BLaER1 (cell line): ENCODE measurements around the gene GPRASP1.
"Not testable (repeated sequence)": the region's sequence is repeated elsewhere in the genome, so short reads cannot be mapped to it uniquely, and the experiment has no call there.

Experiments used
- H3K27ac ChIP-seq: shearing (Covaris generic); formaldehyde crosslinking; 2 replicates; pipeline ENCODE4 v1.8.1; 2022
- H3K27me3 ChIP-seq: shearing (Covaris generic); formaldehyde crosslinking; 2 replicates; pipeline ENCODE4 v1.8.1; 2022
- H3K36me3 ChIP-seq: shearing (Covaris generic); formaldehyde crosslinking; 2 replicates; pipeline ENCODE4 v1.8.1; 2022
- H3K4me1 ChIP-seq: shearing (Covaris generic); formaldehyde crosslinking; 2 replicates; pipeline ENCODE4 v1.8.1; 2022
- H3K4me2 ChIP-seq: shearing (Covaris generic); formaldehyde crosslinking; 2 replicates; pipeline ENCODE4 v1.8.1; 2022
- H3K4me3 ChIP-seq: shearing (Covaris generic); formaldehyde crosslinking; 2 replicates; pipeline ENCODE4 v1.8.1; 2022
- H3K9ac ChIP-seq: shearing (Covaris generic); formaldehyde crosslinking; 2 replicates; pipeline ENCODE4 v1.8.1; 2022
- H3K9me3 ChIP-seq: shearing (Covaris generic); formaldehyde crosslinking; 2 replicates; pipeline ENCODE4 v1.8.1; 2022
- H4K20me1 ChIP-seq: shearing (Covaris generic); formaldehyde crosslinking; 2 replicates; pipeline ENCODE4 v1.8.1; 2022
- Cebpa-rat ChIP-seq: shearing (Covaris generic); IDR thresholded peaks from 2 replicates; pipeline ENCODE4 v1.8.1; 2022

The GPRASP1 gene

DNA sequence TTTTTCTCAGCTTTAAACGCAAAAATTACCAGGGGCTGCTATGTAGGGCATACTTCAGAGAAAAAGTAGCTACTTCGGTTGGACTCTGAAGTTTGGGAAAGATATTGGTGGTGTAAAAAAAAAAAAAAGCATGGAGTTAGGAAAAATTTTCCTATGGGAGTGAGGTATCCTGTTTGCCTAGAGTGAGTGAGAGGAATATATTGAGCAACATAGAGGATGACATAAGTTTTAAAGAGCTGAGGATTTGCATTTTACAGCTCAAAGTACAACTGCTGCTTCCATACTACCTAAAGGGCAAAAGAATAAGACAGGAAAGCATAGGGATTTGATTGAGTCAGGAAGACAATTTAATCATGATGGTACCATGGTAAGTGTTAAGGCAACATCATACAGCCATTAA lies 7.3 kb downstream of the GPRASP1 start:
- Histone ChIP-seq H3K9me3 (peaks cover under 1% of the 10 kb centered on the region; the same call in 1 of the 2 replicates), H3K4me1 (no peaks in the 10 kb centered on the region), H3K4me2 (no peak overlapping the region), H3K27me3 (no peaks in the 10 kb centered on the region), H3K4me3 (no peak overlapping the region), H4K20me1 (no peaks in the 10 kb centered on the region), H3K36me3 (no peaks in the 10 kb centered on the region), H3K27ac (no peak overlapping the region), H3K9ac (no peak overlapping the region)
- TF ChIP-seq Cebpa-rat: no peak

DNA sequence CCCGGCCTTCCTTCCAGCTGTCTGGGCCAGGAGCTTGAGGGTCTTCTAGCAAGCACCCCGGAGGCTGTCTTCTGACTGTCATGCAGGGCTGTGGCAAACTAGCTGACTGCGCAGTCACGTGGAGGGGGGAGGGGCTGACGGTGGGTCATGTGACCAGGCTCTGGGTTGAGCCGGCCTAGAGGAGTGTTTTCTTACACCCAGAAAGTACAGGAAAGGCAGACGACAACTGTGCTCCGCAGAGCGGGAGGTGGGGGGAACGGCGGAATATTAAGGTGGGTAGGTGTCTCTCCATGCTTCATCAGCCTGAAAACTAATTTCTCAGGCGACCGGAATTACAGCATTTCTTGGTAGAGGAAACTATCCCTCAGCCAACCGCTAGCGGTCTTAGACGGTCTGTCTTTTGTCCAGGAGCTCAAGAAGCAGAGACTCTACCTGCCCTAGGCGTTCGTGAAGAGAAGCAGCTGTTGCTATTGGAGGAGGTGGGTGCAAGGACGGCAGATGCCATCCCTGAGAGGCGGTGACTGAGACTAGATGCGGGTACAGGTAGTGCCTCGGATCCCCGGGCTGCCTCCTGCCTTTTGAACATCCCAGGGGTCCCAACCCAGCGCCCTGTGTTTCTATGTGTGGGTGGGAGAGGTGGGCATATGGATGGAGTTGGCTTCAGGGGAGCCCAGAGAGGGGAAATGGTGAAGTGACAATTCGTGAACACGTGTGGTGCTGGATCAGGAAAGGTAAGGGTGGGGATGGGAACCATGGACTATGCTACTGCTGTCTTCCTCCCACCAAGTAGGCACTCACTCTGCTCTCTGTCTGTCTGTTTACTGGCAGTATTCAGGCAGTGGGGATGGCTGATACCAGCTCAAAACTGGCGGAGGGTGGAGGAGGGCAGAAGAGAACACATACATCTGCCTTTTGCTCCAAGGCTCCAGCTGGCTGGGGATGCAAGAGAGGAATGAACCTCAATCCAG lies 8.8 kb downstream of the GPRASP1 start:
- no peak overlapping the region for H3K4me3 ChIP-seq
- no peak overlapping the region for H3K27ac ChIP-seq
- H3K9ac ChIP-seq: no peak overlapping the region
- H3K4me1 ChIP-seq: no peaks in the 10 kb centered on the region
- H3K27me3 ChIP-seq: no peaks in the 10 kb centered on the region
- no peaks in the 10 kb centered on the region for H4K20me1 ChIP-seq
- H3K9me3 ChIP-seq: peaks cover 10% of the 10 kb centered on the region; the same call in 1 of the 2 replicates
- no peak overlapping the region for H3K4me2 ChIP-seq
- no peak for TF ChIP-seq Cebpa-rat
- H3K36me3 ChIP-seq: no peaks in the 10 kb centered on the region

- H3K4me2 ChIP-seq, H3K27ac ChIP-seq, H4K20me1 ChIP-seq: not testable (repeated sequence)
Measured at GRCh38 chrX:102663820-102664219, 12.5 kb downstream of the GPRASP1 start.

DNA sequence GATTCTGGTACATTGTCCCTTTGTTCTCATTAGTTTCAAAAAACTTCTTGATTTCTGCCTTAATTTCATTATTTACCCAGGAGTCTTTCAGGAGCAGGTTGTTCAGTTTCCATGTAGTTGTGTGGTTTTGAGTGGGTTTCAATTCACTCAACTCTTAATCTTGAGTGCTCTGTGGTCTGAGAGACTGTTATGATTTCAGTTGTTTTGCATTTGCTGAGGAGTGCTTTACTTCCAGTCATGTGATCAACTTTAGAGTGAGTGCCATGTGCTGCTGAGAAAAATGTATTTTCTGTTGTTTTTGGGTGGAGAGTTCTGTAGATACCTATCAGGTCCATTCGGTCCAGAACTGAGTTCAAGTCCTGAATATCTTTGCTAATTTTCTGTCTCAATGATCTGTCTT lies 15.8 kb downstream of the GPRASP1 start:
- not testable (repeated sequence) for H3K4me2 ChIP-seq, H4K20me1 ChIP-seq, H3K9ac ChIP-seq, H3K4me3 ChIP-seq, H3K4me1 ChIP-seq, H3K27ac ChIP-seq, H3K36me3 ChIP-seq, H3K27me3 ChIP-seq
- H3K9me3 ChIP-seq: peaks cover 22% of the 10 kb centered on the region

More at GRCh38 chrX:102663820-102664219, 12.5 kb downstream of the GPRASP1 start:
- not testable (repeated sequence) for H3K36me3 ChIP-seq, H3K9ac ChIP-seq, H3K27me3 ChIP-seq, H3K4me3 ChIP-seq, H3K4me1 ChIP-seq
- peaks cover 22% of the 10 kb centered on the region for H3K9me3 ChIP-seq

DNA sequence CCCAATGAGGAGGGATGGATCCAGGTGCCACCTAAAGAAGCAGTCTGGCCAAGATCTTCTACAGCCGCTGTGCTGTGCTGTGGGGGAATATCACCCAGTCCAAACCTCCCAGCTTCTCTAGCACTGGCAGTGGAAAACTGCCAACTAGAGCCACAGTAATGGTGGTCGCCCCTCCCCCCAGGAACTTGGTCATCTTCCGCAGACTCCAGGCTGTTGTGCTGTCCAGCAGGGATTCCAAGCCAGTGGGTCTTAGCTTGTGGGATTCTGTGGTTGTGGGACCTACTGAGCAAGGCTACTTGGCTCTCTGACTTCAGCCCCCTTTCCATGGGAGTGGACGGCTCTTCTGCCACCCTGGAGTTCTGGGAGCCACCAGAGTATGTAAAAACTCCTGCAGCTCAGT lies 18.2 kb downstream of the GPRASP1 start:
- no peaks in the 10 kb centered on the region for H3K36me3 ChIP-seq
- no peak overlapping the region for H3K4me2 ChIP-seq
- no peak overlapping the region for H3K9ac ChIP-seq
- H3K27ac ChIP-seq: no peak overlapping the region
- no peaks in the 10 kb centered on the region for H3K4me1 ChIP-seq
- H4K20me1 ChIP-seq: no peaks in the 10 kb centered on the region
- no peaks in the 10 kb centered on the region for H3K27me3 ChIP-seq
- no peak overlapping the region for H3K4me3 ChIP-seq
- no peak for TF ChIP-seq Cebpa-rat
- H3K9me3 ChIP-seq: peaks cover 12% of the 10 kb centered on the region

- H3K4me1 ChIP-seq: no peaks in the 10 kb centered on the region
- no peak for TF ChIP-seq Cebpa-rat
- H3K27me3 ChIP-seq: no peaks in the 10 kb centered on the region
- H3K9me3 ChIP-seq: no peaks in the 10 kb centered on the region; the same call in 1 of the 2 replicates
- H3K9ac ChIP-seq: no peak overlapping the region
- H3K27ac ChIP-seq: no peak overlapping the region
- H3K4me2 ChIP-seq: no peak overlapping the region
- H3K4me3 ChIP-seq: no peak overlapping the region
- H4K20me1 ChIP-seq: no peaks in the 10 kb centered on the region
- H3K36me3 ChIP-seq: no peaks in the 10 kb centered on the region
Measured at GRCh38 chrX:102672856-102673255, 21.6 kb downstream of the GPRASP1 start.

DNA sequence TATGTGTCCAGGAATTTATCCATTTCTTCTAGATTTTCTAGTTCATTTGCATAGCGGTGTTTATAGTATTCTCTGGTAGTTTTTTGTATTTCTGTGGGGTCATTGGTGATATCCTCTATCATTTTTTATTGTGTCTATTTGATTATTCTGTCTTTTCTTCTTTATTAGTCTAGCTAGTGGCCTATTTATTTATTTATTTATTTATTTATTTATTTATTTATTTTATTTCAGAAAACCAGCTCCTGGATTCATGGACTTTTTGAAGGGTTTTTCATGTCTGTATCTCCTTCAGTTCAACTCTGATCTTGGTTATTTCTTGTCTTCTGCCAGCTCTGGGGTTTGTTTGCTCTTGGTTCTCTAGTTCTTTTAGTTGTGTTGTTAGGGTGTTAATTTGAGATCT lies 26.2 kb downstream of the GPRASP1 start:
- H3K4me2 ChIP-seq, H3K9ac ChIP-seq, H3K4me3 ChIP-seq, H3K9me3 ChIP-seq, H4K20me1 ChIP-seq, H3K4me1 ChIP-seq, H3K36me3 ChIP-seq, H3K27me3 ChIP-seq, H3K27ac ChIP-seq: not testable (repeated sequence)

DNA sequence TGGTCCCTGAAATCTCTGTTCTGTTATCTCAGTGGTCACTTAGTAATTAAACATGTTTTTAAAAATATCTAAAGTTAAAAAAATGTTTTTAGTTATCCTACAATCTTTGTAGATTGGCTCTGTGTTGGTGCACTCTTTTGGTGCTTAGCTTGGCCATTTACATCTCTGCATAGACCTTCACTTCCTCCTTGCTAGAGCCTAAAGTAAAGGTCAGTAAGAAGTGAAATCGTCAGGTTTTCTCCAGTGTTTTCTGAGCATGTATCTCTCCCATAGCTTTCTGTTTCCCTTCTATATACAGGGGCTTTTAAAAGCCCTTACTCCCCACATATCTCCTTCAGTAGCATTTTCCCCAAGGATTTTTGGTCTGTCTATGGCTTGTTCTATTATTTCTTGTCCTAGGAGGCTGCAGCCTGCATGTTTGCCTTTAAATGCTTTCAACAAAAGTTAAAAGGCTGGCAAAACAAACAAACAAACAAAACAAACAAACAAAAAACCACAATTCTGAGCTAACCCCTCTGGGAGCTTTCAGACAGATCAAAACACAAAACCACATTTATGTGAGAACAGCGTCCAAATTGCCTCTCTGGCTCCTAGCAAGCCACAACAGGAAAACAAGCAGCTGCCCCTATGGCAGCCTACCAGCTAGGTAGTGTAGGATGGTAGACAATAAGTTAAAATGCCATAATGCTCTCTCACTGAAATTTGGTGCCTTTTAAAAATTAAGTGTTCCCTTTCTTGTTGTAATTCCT lies 33.7 kb downstream of the GPRASP1 start:
- no peaks in the 10 kb centered on the region for H3K36me3 ChIP-seq
- no peak for TF ChIP-seq Cebpa-rat
- peak overlapping the region; percentile 7; the same call in 1 of the 2 replicates for H3K4me2 ChIP-seq
- no peak overlapping the region for H3K9ac ChIP-seq
- H3K4me3 ChIP-seq: no peak overlapping the region
- H3K27ac ChIP-seq: no peak overlapping the region
- H3K27me3 ChIP-seq: no peaks in the 10 kb centered on the region
- peaks cover 20% of the 10 kb centered on the region for H3K9me3 ChIP-seq
- no peaks in the 10 kb centered on the region for H4K20me1 ChIP-seq
- H3K4me1 ChIP-seq: peaks cover 20% of the 10 kb centered on the region

- no peak overlapping the region for H3K9ac ChIP-seq
- H3K36me3 ChIP-seq: no peaks in the 10 kb centered on the region
- TF ChIP-seq Cebpa-rat: no peak
- no peaks in the 10 kb centered on the region for H3K27me3 ChIP-seq
- no peak overlapping the region for H3K4me3 ChIP-seq
- no peak overlapping the region for H3K27ac ChIP-seq
- peaks cover 11% of the 10 kb centered on the region; the same call in 1 of the 2 replicates for H3K9me3 ChIP-seq
- H4K20me1 ChIP-seq: no peaks in the 10 kb centered on the region
- no peak overlapping the region for H3K4me2 ChIP-seq
- H3K4me1 ChIP-seq: no peaks in the 10 kb centered on the region
Measured at GRCh38 chrX:102694749-102695148, 43.5 kb downstream of the GPRASP1 start.

DNA sequence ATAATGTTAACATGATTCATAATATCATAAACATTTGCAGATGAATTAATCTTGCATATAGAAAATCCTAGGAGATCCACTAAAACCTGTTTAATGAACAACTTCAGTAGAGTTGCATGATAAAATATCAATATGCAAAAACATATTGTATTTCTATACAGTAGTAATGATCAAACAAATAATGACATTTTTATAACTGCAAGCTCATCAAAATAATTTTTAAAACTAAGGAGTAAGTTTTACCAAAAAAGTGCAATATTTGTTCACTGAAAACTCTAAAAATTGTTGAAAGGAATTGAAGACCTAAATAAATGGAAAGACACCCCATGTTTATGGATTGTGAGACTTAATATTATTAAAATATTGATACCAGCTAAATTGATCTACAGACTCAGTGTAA lies 45.0 kb downstream of the GPRASP1 start:
- H3K27me3 ChIP-seq: no peaks in the 10 kb centered on the region
- H3K9ac ChIP-seq: no peak overlapping the region
- no peak for TF ChIP-seq Cebpa-rat
- no peaks in the 10 kb centered on the region for H4K20me1 ChIP-seq
- no peak overlapping the region for H3K4me3 ChIP-seq
- peaks cover 6% of the 10 kb centered on the region; the same call in 1 of the 2 replicates for H3K9me3 ChIP-seq
- no peak overlapping the region for H3K27ac ChIP-seq
- no peaks in the 10 kb centered on the region for H3K36me3 ChIP-seq
- H3K4me1 ChIP-seq: no peaks in the 10 kb centered on the region
- H3K4me2 ChIP-seq: no peak overlapping the region
